ENCODE measurements around the gene CTIF. TPM values are rescaled to one million over a fixed set of nuclear protein-coding genes. Genes with fewer than 3 reads are reported as not detected.

Gene CTIF
- total and polyA plus RNA-seq, 4 donors: 10.6 to 26.7 (median 12.3) TPM

- TF ChIP-seq TAF1 (conservative IDR thresholded peaks at IDR 0.05): peak; percentile 62
- TF ChIP-seq FOXA2 (IDR thresholded peaks at IDR 0.05): peak; percentile 21
- peak; percentile 28 for TF ChIP-seq ZBTB33 (IDR thresholded peaks at IDR 0.05)
Observed at GRCh38 chr18:48573632-48574283, 34.9 kb downstream of the CTIF start (continued).

- no peak overlapping the region for H3K4me3 ChIP-seq (ENCODE audit: low read depth in 1 of 3, low read length in 3 of 3)
- DNase-seq (ENCODE audit: low spot score): no peak
- TF ChIP-seq ATF3 (IDR thresholded peaks at IDR 0.05) (no peak), RXRA (IDR thresholded peaks at IDR 0.05) (peak in 1 of 2 donors; percentile 57), HNF4A (conservative IDR thresholded peaks at IDR 0.05) (peak; percentile 70 to 75)
- no peaks in the 10 kb centered on the region for H3K27me3 ChIP-seq (ENCODE audit: control insufficient read depth in 4 of 4, insufficient read depth in 4 of 4, low read length in 3 of 4)
- no peaks in the 10 kb centered on the region for H3K36me3 ChIP-seq (ENCODE audit: control insufficient read depth in 4 of 4, insufficient read depth in 3 of 4, low read depth in 1 of 4, low read length in 3 of 4)
- no peaks in the 10 kb centered on the region for H3K9me3 ChIP-seq (ENCODE audit: control insufficient read depth in 4 of 4, low read length in 3 of 4)
- H3K27ac ChIP-seq (ENCODE audit: low read depth in 1 of 2, low read length in 2 of 2): peak overlapping the region; percentile 56 to 92
- H3K4me1 ChIP-seq (ENCODE audit: control insufficient read depth in 4 of 4, insufficient read depth in 4 of 4, low read length in 3 of 4): peaks cover 10 to 63% (median 48%) of the 10 kb centered on the region in 4 donors
- WGBS: 50% methylated on average over 11 of the region's 11 CpGs
- H3K9ac ChIP-seq (ENCODE audit: low read depth in 1 of 2, low read length in 2 of 2): peak overlapping the region in 1 of 2 donors; percentile 48
Observed at GRCh38 chr18:48574667-48575300, 36.0 kb downstream of the CTIF start.

GRCh38 chr18:48575301-48575657 lies 36.4 kb downstream of the CTIF start:
- H3K27ac ChIP-seq (ENCODE audit: low read depth in 1 of 2, low read length in 2 of 2): peak overlapping the region; percentile 56 to 92

More at GRCh38 chr18:48575301-48575657, 36.4 kb downstream of the CTIF start:
- 53% methylated on average over 8 of the region's 8 CpGs for WGBS
- Histone ChIP-seq H3K4me3 (ENCODE audit: low read depth in 1 of 3, low read length in 3 of 3) (no peak overlapping the region), H3K9ac (ENCODE audit: low read depth in 1 of 2, low read length in 2 of 2) (no peak overlapping the region), H3K36me3 (ENCODE audit: control insufficient read depth in 4 of 4, insufficient read depth in 3 of 4, low read depth in 1 of 4, low read length in 3 of 4) (no peaks in the 10 kb centered on the region), H3K9me3 (ENCODE audit: control insufficient read depth in 4 of 4, low read length in 3 of 4) (no peaks in the 10 kb centered on the region), H3K27me3 (ENCODE audit: control insufficient read depth in 4 of 4, insufficient read depth in 4 of 4, low read length in 3 of 4) (no peaks in the 10 kb centered on the region), H3K4me1 (ENCODE audit: control insufficient read depth in 4 of 4, insufficient read depth in 4 of 4, low read length in 3 of 4) (peaks cover 11 to 63% (median 47%) of the 10 kb centered on the region in 4 donors)
- TF ChIP-seq RAD21 (IDR thresholded peaks at IDR 0.05) (no peak), ZBTB33 (IDR thresholded peaks at IDR 0.05) (no peak)
- DNase-seq (ENCODE audit: low spot score): no peak

Data from liver (tissue), 9 donors.